GM12874 (cell line): ENCODE data around the gene TLR5.

Experiments
- CTCF ChIP-seq: IDR thresholded peaks from 2 replicates; pipeline ENCODE4 v1.5.1; 2011; ENCODE audit warnings: low read depth, mild to moderate bottlenecking, control low read depth, low read length, moderate library complexity; ENCODE audit not compliant: insufficient read depth

Gene TLR5

GRCh38 chr1:223147409-223147808, 4.4 kb upstream of the TLR5 start:
- TF ChIP-seq CTCF: no peak

GRCh38 chr1:223146745-223147144, 3.7 kb upstream of the TLR5 start:
- no peak for TF ChIP-seq CTCF

- no peak for TF ChIP-seq CTCF
These were observed 1.9 kb upstream of the TLR5 start for GRCh38 chr1:223144914-223145313.

GRCh38 chr1:223144431-223144830, 1.4 kb upstream of the TLR5 start:
- TF ChIP-seq CTCF: no peak

- no peak for TF ChIP-seq CTCF
These were observed 645 bp upstream of the TLR5 start for GRCh38 chr1:223143537-223144248.

GRCh38 chr1:223142269-223142668, 779 bp downstream of the TLR5 start:
- no peak for TF ChIP-seq CTCF

GRCh38 chr1:223140611-223141405, 2.2 kb downstream of the TLR5 start:
- no peak for TF ChIP-seq CTCF
